Calu3 (cell line): ENCODE data around the gene DYNC1H1. TPM values are rescaled to one million over a fixed set of nuclear protein-coding genes. Genes with fewer than 3 reads are reported as not detected.
A peak's percentile ranks its signal among the peaks of the same experiment; 100 is the strongest.

Experiments used
- BruUV-seq: library from RNA; stranded (reverse); fragments of 400-500 nt; replicated peaks from 2 replicates; lab custom pipeline; 2021; lab: Mats Ljungman, UMichigan
- CTCF ChIA-PET: fragments of 300-600 bp; sonication (Branson Sonifier 250); formaldehyde crosslinking; loops from one replicate; lab custom pipeline; 2022; ENCODE audit warnings: antibody characterized with exemption; lab: Charles Lee
- DNase-seq: peaks from one replicate; pipeline ENCODE4 v3.0.0; 2022
- H3K27ac Mint-ChIP-seq: one replicate; pipeline ENCODE4 v1.8.0; 2022; ENCODE audit warnings: mixed read lengths; ENCODE audit not compliant: unreplicated experiment
- H3K27me3 Mint-ChIP-seq: one replicate; pipeline ENCODE4 v1.8.0; 2022; ENCODE audit warnings: mixed read lengths; ENCODE audit not compliant: unreplicated experiment
- H3K36me3 Mint-ChIP-seq: one replicate; pipeline ENCODE4 v1.8.0; 2022; ENCODE audit warnings: mild to moderate bottlenecking, moderate library complexity, mixed read lengths; ENCODE audit not compliant: insufficient read depth, unreplicated experiment
- H3K4me1 Mint-ChIP-seq: one replicate; pipeline ENCODE4 v1.8.0; 2022; ENCODE audit warnings: mild to moderate bottlenecking, low read depth, mixed read lengths; ENCODE audit not compliant: unreplicated experiment
- H3K4me3 Mint-ChIP-seq: one replicate; pipeline ENCODE4 v1.8.0; 2022; ENCODE audit warnings: mild to moderate bottlenecking, low read depth, moderate library complexity, mixed read lengths; ENCODE audit not compliant: unreplicated experiment
- H3K9me3 Mint-ChIP-seq: one replicate; pipeline ENCODE4 v1.8.0; 2022; ENCODE audit warnings: low read depth, mixed read lengths; ENCODE audit not compliant: unreplicated experiment
- intact Hi-C: fragments of 100-400 bp; cut with micrococcal nuclease; formaldehyde crosslinking; loops from one replicate; pipeline ENCODE4 v1.10.0; 2022; ENCODE audit not compliant: unreplicated experiment
- total RNA-seq: library from RNA; stranded (reverse); gene quantifications from 2 replicates; pipeline ENCODE4 v1.2.3, GENCODE V29; 2022
- TF ChIP-seq, protein P1 (sequence below): fragments of 200-600 bp; IDR thresholded peaks from one replicate; pipeline ENCODE4 v1.8.0; 2022; ENCODE audit warnings: antibody characterized with exemption; ENCODE audit not compliant: unreplicated experiment

The DYNC1H1 gene
- total RNA-seq, 1 experiment from 2014 or later = 529 TPM

DNA sequence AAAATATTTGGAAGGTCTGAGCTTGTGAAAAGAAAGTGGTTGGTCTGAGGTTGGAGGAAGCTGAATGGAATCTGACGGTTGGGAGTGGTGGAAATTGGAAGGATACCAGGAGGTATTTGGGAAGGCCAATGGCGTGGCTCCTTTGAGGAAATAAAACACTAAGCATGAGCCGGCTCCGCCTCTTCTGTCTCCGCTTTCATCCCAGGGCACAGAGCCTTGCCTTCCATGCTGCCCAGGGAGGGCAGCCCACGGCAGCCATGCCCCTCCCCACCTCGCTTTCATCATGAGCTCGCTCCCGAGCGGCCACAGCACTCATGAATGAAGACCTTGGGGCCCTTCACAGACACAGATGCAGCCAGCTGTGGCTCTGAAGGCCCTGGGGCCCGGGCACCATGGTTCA lies 86.3 kb downstream of the DYNC1H1 start:
- Mint-ChIP-seq H3K4me3 (no peak overlapping the region), H3K27me3 (no peaks in the 10 kb centered on the region), H3K4me1 (no peaks in the 10 kb centered on the region), H3K9me3 (no peaks in the 10 kb centered on the region), H3K36me3 (peaks cover 83% of the 10 kb centered on the region), H3K27ac (no peak overlapping the region)
- intact Hi-C loops = no loop called here
- CTCF ChIA-PET = interaction anchor here (0.7 kb wide), 1 partner anchor 89 kb away, joined by 3 read pairs; the partner anchor contains the start of gene WDR20
- TF ChIP-seq, protein P1, sequence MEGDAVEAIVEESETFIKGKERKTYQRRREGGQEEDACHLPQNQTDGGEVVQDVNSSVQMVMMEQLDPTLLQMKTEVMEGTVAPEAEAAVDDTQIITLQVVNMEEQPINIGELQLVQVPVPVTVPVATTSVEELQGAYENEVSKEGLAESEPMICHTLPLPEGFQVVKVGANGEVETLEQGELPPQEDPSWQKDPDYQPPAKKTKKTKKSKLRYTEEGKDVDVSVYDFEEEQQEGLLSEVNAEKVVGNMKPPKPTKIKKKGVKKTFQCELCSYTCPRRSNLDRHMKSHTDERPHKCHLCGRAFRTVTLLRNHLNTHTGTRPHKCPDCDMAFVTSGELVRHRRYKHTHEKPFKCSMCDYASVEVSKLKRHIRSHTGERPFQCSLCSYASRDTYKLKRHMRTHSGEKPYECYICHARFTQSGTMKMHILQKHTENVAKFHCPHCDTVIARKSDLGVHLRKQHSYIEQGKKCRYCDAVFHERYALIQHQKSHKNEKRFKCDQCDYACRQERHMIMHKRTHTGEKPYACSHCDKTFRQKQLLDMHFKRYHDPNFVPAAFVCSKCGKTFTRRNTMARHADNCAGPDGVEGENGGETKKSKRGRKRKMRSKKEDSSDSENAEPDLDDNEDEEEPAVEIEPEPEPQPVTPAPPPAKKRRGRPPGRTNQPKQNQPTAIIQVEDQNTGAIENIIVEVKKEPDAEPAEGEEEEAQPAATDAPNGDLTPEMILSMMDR = no peak
- no TSS peak for BruUV-seq
- DNase-seq = no peak

DNA sequence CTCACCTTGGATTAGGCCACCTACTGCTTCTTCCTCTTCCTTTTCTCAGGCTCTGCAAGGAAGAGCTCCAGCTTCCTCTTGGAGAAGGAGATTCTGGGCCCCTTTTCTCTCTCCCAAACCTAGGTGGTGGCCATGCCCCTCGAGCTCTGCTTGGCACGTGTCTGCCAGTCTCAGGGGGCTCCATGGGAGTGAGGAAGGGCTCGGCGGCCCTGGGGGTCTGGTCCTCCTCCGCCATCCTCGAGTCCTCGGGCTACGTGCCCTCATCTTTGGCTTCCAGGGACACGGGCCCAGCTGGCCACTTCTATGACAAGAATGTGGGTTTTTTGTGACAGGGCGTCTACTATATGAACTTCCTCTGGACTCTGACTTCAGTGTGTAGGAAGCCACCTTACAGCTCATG lies 88.1 kb downstream of the DYNC1H1 start:
- Mint-ChIP-seq H3K27ac (no peak overlapping the region), H3K36me3 (peaks cover 72% of the 10 kb centered on the region), H3K27me3 (no peaks in the 10 kb centered on the region), H3K4me1 (no peaks in the 10 kb centered on the region), H3K4me3 (no peak overlapping the region), H3K9me3 (no peaks in the 10 kb centered on the region)
- no peak for DNase-seq
- CTCF ChIA-PET = interaction anchor here (0.5 kb wide), 1 partner anchor 253 kb away, joined by 3 read pairs; the partner anchor contains the start of gene MOK
- no TSS peak for BruUV-seq
- TF ChIP-seq, protein P1 = no peak
- intact Hi-C loops = no loop called here

DNA sequence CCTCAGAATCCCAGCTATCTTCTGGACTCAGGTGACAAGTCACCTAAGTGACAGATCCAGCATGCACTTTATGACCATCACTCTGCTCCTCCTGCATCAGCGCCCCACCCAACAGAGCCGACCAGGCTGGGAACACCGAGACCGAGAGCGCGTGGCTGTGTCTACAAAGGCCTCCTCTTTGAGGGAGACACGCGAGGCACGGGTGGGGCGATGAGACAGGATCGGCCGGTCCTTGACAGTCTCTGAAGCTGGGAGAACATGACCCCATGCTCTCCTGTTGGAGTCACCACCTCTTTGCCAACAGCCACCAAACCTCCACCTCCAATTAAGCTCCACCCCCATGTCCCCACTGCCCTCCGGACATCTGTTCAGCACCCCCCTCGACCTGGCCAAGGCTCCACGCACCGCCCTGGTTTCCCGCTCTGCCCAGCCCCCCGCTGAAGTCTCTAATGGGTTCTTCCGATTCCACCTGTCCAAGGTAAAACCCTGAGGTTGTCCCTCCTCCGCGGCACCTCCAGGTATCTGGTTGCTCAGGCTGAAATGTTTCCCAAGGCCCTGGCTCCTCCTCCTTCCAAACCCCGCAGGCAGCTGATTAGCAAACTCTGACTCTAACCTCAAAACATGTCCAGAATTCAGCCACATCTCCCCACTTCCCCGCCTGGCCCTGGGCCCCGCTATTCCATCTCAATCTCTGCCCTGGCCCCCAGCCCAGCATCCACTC lies 91.0 kb downstream of the DYNC1H1 start:
- DNase-seq = no peak
- peak overlapping the region; percentile 51 for H3K27ac Mint-ChIP-seq
- H3K4me1 Mint-ChIP-seq = no peaks in the 10 kb centered on the region
- no peaks in the 10 kb centered on the region for H3K27me3 Mint-ChIP-seq
- intact Hi-C loops = no loop called here
- peaks cover 47% of the 10 kb centered on the region for H3K36me3 Mint-ChIP-seq
- TF ChIP-seq, protein P1 = no peak
- no peaks in the 10 kb centered on the region for H3K9me3 Mint-ChIP-seq
- CTCF ChIA-PET = interaction anchor here (0.6 kb wide), 1 partner anchor 72 kb away, joined by 3 read pairs; no protein-coding TSS in a partner anchor
- H3K4me3 Mint-ChIP-seq = no peak overlapping the region
- BruUV-seq = no TSS peak

DNA sequence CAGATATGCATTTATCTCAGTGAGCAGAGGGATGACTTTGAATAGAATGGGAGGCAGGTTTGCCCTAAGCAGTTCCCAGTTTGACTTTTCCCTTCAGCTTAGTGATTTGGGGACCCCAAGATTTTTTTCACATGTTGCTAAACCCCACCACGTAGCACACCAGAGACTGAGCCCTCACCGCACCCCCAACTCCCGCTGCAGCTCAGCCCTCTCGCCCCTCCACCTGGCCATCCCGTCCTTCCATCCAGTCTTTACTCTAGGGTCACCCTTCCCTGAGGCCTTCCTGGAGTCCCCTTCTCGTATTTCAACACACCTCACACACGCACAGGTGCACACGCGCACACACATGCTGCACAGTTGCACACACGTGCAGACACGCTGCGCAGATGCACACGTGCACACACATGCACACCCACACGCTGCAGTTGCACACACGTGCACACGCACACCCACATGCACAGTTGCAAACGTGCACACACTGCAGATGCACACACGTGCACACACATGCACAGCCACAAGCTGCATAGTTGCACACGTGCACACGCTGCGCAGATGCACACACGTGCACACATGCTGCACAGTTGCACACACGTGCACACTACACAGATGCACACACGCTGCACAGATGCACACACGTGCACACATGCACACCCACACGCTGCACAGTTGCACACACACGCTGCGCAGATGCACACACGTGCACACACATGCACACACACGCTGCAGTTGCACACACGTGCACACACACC lies 92.5 kb downstream of the DYNC1H1 start:
- no peaks in the 10 kb centered on the region for H3K9me3 Mint-ChIP-seq
- no peak overlapping the region for H3K4me3 Mint-ChIP-seq
- H3K27ac Mint-ChIP-seq = peak overlapping the region; percentile 51
- TF ChIP-seq, protein P1 = no peak
- H3K27me3 Mint-ChIP-seq = no peaks in the 10 kb centered on the region
- intact Hi-C loops = no loop called here
- no peaks in the 10 kb centered on the region for H3K4me1 Mint-ChIP-seq
- BruUV-seq = no TSS peak
- peaks cover 41% of the 10 kb centered on the region for H3K36me3 Mint-ChIP-seq
- CTCF ChIA-PET = interaction anchor here (0.6 kb wide), 1 partner anchor 11 kb away, joined by 6 read pairs; no protein-coding TSS in a partner anchor
- no peak for DNase-seq
